GM12878 (cell line): ENCODE measurements around the gene AXIN1. TPM values are rescaled to one million over a fixed set of nuclear protein-coding genes. Genes with fewer than 3 reads are reported as not detected.

Source experiments
- ATAC-seq: fragments of 200-7000 bp; cut with Tn5 transposase; 3 replicates; pipeline ENCODE4 v1.9.1; 2020; ENCODE audit warnings: mild to moderate bottlenecking, moderate library complexity
- BruUV-seq: library from RNA; stranded (reverse); fragments of 400-500 nt; replicated peaks from 2 replicates; lab custom pipeline; 2021; lab: Mats Ljungman, UMichigan
- CTCF ChIA-PET: fragments of 300-600 bp; sonication (Branson Sonifier 250); formaldehyde crosslinking; extraction: SDS; loops from one replicate; lab custom pipeline; 2021; ENCODE audit warnings: inconsistent platforms; lab: Yijun Ruan, JAX
- POLR2A ChIA-PET: fragments of 350-600 bp; formaldehyde crosslinking; extraction: SDS; loops from one replicate; lab custom pipeline; 2021; ENCODE audit warnings: inconsistent platforms; lab: Charles Lee
- RAD21 ChIA-PET: fragments of 300-600 bp; sonication (Branson Sonifier 250); formaldehyde crosslinking; loops from one replicate; lab custom pipeline; 2023; ENCODE audit warnings: antibody characterized with exemption; ENCODE audit not compliant: unreplicated experiment; lab: Charles Lee
- SMC1A ChIA-PET: fragments of 300-600 bp; sonication (Branson Sonifier 250); formaldehyde crosslinking; loops from one replicate; lab custom pipeline; 2023; ENCODE audit not compliant: unreplicated experiment, uncharacterized antibody; lab: Charles Lee
- DNase-seq: peaks from one replicate; pipeline ENCODE4 v3.0.0-alpha.2; 2011; ENCODE audit warnings: low read depth, low spot score
- FAIRE-seq: peaks from 3 replicates; lab custom pipeline; 2011; peaks lifted over from hg19 to GRCh38; lab: Jason Lieb, UNC
- H2AFZ ChIP-seq: 2 replicates; pipeline ENCODE4 v1.6.0; 2011; ENCODE audit warnings: low read depth, low read length, control low read depth; ENCODE audit not compliant: control insufficient read depth
- H3K27ac ChIP-seq: 2 replicates; pipeline ENCODE4 v1.5.1; 2011; ENCODE audit warnings: control low read depth; ENCODE audit not compliant: control insufficient read depth, insufficient read depth
- H3K27me3 ChIP-seq, 2 experiments: replicated peaks in 1 of 2; 2 replicates each; pipeline versions ENCODE4 v1.6.0 to v1.6.1; 2011; ENCODE audit warnings: low read length in 1 of 2; ENCODE audit not compliant: control insufficient read depth in 2 of 2, insufficient read depth in 2 of 2
- H3K36me3 ChIP-seq, 2 experiments: 2 replicates each; pipeline ENCODE4 v1.5.1; 2011; ENCODE audit warnings: low read length in 1 of 2; ENCODE audit not compliant: control insufficient read depth in 2 of 2, insufficient read depth in 2 of 2
- H3K4me1 ChIP-seq: 2 replicates; pipeline ENCODE4 v1.6.1; 2011; ENCODE audit warnings: mild to moderate bottlenecking, low read length, moderate library complexity, mixed read lengths; ENCODE audit not compliant: control insufficient read depth, insufficient read depth
- H3K4me2 ChIP-seq: 2 replicates; pipeline ENCODE4 v1.6.0; 2011; ENCODE audit warnings: control low read depth; ENCODE audit not compliant: control insufficient read depth, insufficient read depth
- H3K4me3 ChIP-seq: fragments of 200-600 bp; sonication (generic); 2 replicates; pipeline ENCODE4 v1.5.1; 2016
- H3K79me2 ChIP-seq: 2 replicates; pipeline ENCODE4 v1.6.0; 2011; ENCODE audit warnings: low read length; ENCODE audit not compliant: control insufficient read depth, insufficient read depth
- H3K9ac ChIP-seq: 2 replicates; pipeline ENCODE4 v1.8.0; 2011; ENCODE audit warnings: low read length, control low read depth, mixed read lengths; ENCODE audit not compliant: control insufficient read depth, insufficient read depth
- H3K9me3 ChIP-seq: replicated peaks from 3 replicates; pipeline ENCODE4 v1.5.1; 2011; ENCODE audit warnings: mild to moderate bottlenecking, low read length; ENCODE audit not compliant: control insufficient read depth, insufficient read depth
- H4K20me1 ChIP-seq: 2 replicates; pipeline ENCODE4 v1.6.0; 2011; ENCODE audit not compliant: control insufficient read depth, insufficient read depth
- BCL11A ChIP-seq: IDR thresholded peaks from 2 replicates; pipeline ENCODE4 v1.6.1; 2011; ENCODE audit warnings: low read depth, low read length
- BHLHE40 ChIP-seq, 2 experiments: fragments of 450-650 bp in 1 of 2; IDR thresholded peaks; 2 replicates each; pipeline ENCODE4 v1.6.1; 2011 to 2017; ENCODE audit warnings: low read depth in 2 of 2, borderline replicate concordance in 1 of 2, improper control_type of control experiment in 1 of 2, low read length in 1 of 2, mild to moderate bottlenecking in 1 of 2
- HDAC6 ChIP-seq: fragments of 200-600 bp; sonication (generic); IDR thresholded peaks from one replicate; pipeline ENCODE4 v1.8.0; 2017; ENCODE audit warnings: antibody characterized with exemption; ENCODE audit not compliant: unreplicated experiment
- KLF5 ChIP-seq: fragments of 450-650 bp; IDR thresholded peaks from 2 replicates; pipeline ENCODE4 v1.6.1; 2014; ENCODE audit warnings: mild to moderate bottlenecking; ENCODE audit not compliant: partially characterized antibody
- WGBS: methylation state at CpG from one replicate; pipeline ENCODE4 v1.1.6; 2016; ENCODE audit warnings: low lambda C conversion rate; ENCODE audit not compliant: insufficient replicate concordance, insufficient coverage; ENCODE audit errors: missing lambda C conversion rate; 5-methylcytosine and 5-hydroxymethylcytosine counted together
- in situ Hi-C: fragments of 300-500 bp; cut with MboI; formaldehyde crosslinking; loops from 9 replicates; pipeline ENCODE4 v1.14.3; 2018; ENCODE audit warnings: mixed read lengths
- intact Hi-C: fragments of 100-400 bp; cut with micrococcal nuclease; formaldehyde crosslinking; loops from one replicate; pipeline ENCODE4 v1.14.2; 2022; ENCODE audit not compliant: unreplicated experiment
- polyA plus RNA-seq, 11 experiments: library from polyadenylated mRNA; depleted of rRNA in 4 of 11; unstranded in 6 of 11; stranded (reverse) in 5 of 11; fragments of >200 nt; fragmentation: Nextera tagmentation in 4 of 11; fragmentation: Illumina TruSeq in 1 of 11; extraction: Ambion mirVana in 4 of 11; extraction: Trizol in 1 of 11; gene quantifications; 1 replicate in 1 of 11; 2 replicates in 10 of 11; pipeline versions ENCODE4 v1.2.1 to v1.2.3, GENCODE V29; 2011 to 2016; ENCODE audit warnings: inconsistent platforms in 2 of 11, missing spikeins in 2 of 11, low read depth in 1 of 11
- total RNA-seq, 4 experiments: library from RNA; depleted of rRNA in 3 of 4; stranded (reverse); fragments of >200 nt in 3 of 4; fragmentation: Illumina TruSeq in 1 of 4; extraction: Trizol in 1 of 4; gene quantifications; 2 replicates each; pipeline versions ENCODE4 v1.2.1 to v1.2.3, GENCODE V29; 2013 to 2021
- TF ChIP-seq, protein P1 (sequence below): fragments of 450-650 bp; IDR thresholded peaks from 2 replicates; pipeline ENCODE4 v1.6.1; 2018; ENCODE audit warnings: borderline replicate concordance, mild to moderate bottlenecking; ENCODE audit not compliant: partially characterized antibody
- TF ChIP-seq, protein P2 (sequence below): IDR thresholded peaks from 2 replicates; pipeline ENCODE4 v1.6.1; 2012; ENCODE audit warnings: low read depth, low read length, improper control_type of control experiment

Gene AXIN1
- total and polyA plus RNA-seq, 10 of the 15 experiments (the other 5 are each of a cell fraction or from before 2014, with no cell fraction given): 0.26 to 27.1 (median 7.7) TPM

DNA sequence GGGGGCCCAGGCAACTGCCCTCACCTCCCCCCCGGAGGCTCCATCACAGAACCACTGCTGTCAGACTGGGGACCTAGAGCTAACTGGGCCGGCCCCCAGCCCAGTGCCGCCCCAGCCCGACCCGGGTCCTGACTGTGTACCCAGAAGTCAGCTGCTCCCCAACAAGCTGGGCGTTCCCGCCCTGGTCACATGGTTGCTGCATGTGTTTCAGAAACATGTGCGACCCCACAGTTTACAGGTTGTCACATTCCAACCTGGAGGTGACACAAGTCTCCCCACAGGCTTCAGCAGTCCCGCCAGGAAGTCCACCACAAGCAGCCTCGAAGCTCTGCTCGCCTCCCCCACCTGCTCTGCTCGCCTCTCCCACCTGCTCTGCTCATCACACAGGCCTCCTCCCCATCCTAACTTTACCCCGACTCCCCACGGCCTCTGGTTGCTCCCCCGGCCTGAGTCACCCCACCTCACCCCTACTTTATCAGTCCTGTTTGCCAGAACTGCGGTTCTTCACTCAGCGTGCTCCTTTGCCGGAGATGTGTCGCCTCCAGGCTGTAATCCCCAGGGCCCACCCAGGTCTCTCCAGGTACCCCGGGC lies 16.8 kb upstream of the AXIN1 start:
- in situ Hi-C loops: loop anchor here (5.0 kb wide), 1 partner anchor 262 kb away; no protein-coding TSS in a partner anchor

More for the DNA sequence above, 16.8 kb upstream of the AXIN1 start:
- no peaks in the 10 kb centered on the region for H4K20me1 ChIP-seq
- ATAC-seq (no peak), FAIRE-seq (no peak), DNase-seq (no peak)
- SMC1A ChIA-PET: interaction anchor here (0.6 kb wide), 1 partner anchor 13 kb away, joined by 3 read pairs; no protein-coding TSS in a partner anchor
- peaks cover 4% of the 10 kb centered on the region for H3K79me2 ChIP-seq
- H3K4me3 ChIP-seq: peak overlapping the region; percentile 65
- RAD21 ChIA-PET: no interaction called here
- BruUV-seq: no TSS peak
- CTCF ChIA-PET: no interaction called here
- TF ChIP-seq HDAC6 (no peak), BHLHE40 (IDR thresholded peaks at IDR 0.05; ENCODE audit: borderline replicate concordance in 1 of 2, low read depth in 2 of 2, low read length in 1 of 2) (no peak), BCL11A (no peak), KLF5 (no peak)
- TF ChIP-seq, protein P1, sequence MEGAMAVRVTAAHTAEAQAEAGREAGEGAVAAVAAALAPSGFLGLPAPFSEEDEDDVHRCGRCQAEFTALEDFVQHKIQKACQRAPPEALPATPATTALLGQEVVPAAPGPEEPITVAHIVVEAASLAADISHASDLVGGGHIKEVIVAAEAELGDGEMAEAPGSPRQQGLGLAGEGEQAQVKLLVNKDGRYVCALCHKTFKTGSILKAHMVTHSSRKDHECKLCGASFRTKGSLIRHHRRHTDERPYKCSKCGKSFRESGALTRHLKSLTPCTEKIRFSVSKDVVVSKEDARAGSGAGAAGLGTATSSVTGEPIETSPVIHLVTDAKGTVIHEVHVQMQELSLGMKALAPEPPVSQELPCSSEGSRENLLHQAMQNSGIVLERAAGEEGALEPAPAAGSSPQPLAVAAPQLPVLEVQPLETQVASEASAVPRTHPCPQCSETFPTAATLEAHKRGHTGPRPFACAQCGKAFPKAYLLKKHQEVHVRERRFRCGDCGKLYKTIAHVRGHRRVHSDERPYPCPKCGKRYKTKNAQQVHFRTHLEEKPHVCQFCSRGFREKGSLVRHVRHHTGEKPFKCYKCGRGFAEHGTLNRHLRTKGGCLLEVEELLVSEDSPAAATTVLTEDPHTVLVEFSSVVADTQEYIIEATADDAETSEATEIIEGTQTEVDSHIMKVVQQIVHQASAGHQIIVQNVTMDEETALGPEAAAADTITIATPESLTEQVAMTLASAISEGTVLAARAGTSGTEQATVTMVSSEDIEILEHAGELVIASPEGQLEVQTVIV: no peak
- TF ChIP-seq, protein P2, sequence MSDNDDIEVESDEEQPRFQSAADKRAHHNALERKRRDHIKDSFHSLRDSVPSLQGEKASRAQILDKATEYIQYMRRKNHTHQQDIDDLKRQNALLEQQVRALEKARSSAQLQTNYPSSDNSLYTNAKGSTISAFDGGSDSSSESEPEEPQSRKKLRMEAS: no peak
- 77% methylated on average over 20 of the region's 20 CpGs for WGBS
- peak overlapping the region; percentile 46 for H3K9ac ChIP-seq
- no peak overlapping the region for H2AFZ ChIP-seq
- peak overlapping the region; percentile 79 for H3K4me2 ChIP-seq
- no peaks in the 10 kb centered on the region for H3K27me3 ChIP-seq
- H3K36me3 ChIP-seq: peaks cover 5 to 17% of the 10 kb centered on the region in 2 experiments; a peak in 3 of 4 replicates
- H3K4me1 ChIP-seq: peaks cover 4% of the 10 kb centered on the region; the same call in 1 of the 2 replicates
- intact Hi-C loops: no loop called here
- H3K27ac ChIP-seq: no peak overlapping the region
- POLR2A ChIA-PET: no interaction called here
- no peaks in the 10 kb centered on the region for H3K9me3 ChIP-seq
